Nucleus accumbens (tissue), 56 donors: ENCODE measurements around the gene PLEKHA7.
"Not testable (repeated sequence)": the region's sequence is repeated elsewhere in the genome, so short reads cannot be mapped to it uniquely, and the experiment has no call there.

Experiments
- DNase-seq, 56 donors: peaks; one replicate each; lab custom pipeline; 2025; lab: John Stamatoyannopoulos, UW

PLEKHA7 gene

GRCh38 chr11:17010851-17011420, 3.3 kb downstream of the PLEKHA7 start:
- DNase-seq, result no peak

GRCh38 chr11:17008099-17008498, 6.1 kb downstream of the PLEKHA7 start:
- DNase-seq, result no peak

- DNase-seq, result no peak
Measured at GRCh38 chr11:17005646-17006045, 8.6 kb downstream of the PLEKHA7 start.

GRCh38 chr11:17004486-17005148, 9.6 kb downstream of the PLEKHA7 start:
- DNase-seq, result no peak

- no peak for DNase-seq
Measured at GRCh38 chr11:17003426-17003825, 10.8 kb downstream of the PLEKHA7 start.

- no peak for DNase-seq
Measured at GRCh38 chr11:17002543-17002942, 11.7 kb downstream of the PLEKHA7 start.

- peak in 4 of 56 donors; percentile 8 to 24 (median 20) for DNase-seq
Measured at GRCh38 chr11:17001806-17002205, 12.4 kb downstream of the PLEKHA7 start.

GRCh38 chr11:17000987-17001386, 13.2 kb downstream of the PLEKHA7 start:
- no peak for DNase-seq

- not testable (repeated sequence) for DNase-seq
Measured at GRCh38 chr11:17000253-17000652, 14.0 kb downstream of the PLEKHA7 start.

- peak in 1 of 56 donors; percentile 7 for DNase-seq
Measured at GRCh38 chr11:16999116-16999515, 15.1 kb downstream of the PLEKHA7 start.

GRCh38 chr11:16997624-16998023, 16.6 kb downstream of the PLEKHA7 start:
- DNase-seq, result no peak

- DNase-seq, result no peak
Measured at GRCh38 chr11:16993495-16993894, 20.7 kb downstream of the PLEKHA7 start.

GRCh38 chr11:16992846-16993245, 21.4 kb downstream of the PLEKHA7 start:
- no peak for DNase-seq

GRCh38 chr11:16989554-16989953, 24.7 kb downstream of the PLEKHA7 start:
- DNase-seq, result peak in 1 of 56 donors; percentile 11

GRCh38 chr11:16987205-16987568, 27.0 kb downstream of the PLEKHA7 start:
- no peak for DNase-seq

GRCh38 chr11:16986434-16987204, 27.6 kb downstream of the PLEKHA7 start:
- no peak for DNase-seq

GRCh38 chr11:16985297-16985696, 28.9 kb downstream of the PLEKHA7 start:
- no peak for DNase-seq

- DNase-seq, result peak in 3 of 56 donors; percentile 9 to 17 (median 12)
Measured at GRCh38 chr11:16984229-16984628, 30.0 kb downstream of the PLEKHA7 start.

- DNase-seq, result no peak
Measured at GRCh38 chr11:16982809-16983208, 31.4 kb downstream of the PLEKHA7 start.

GRCh38 chr11:16982256-16982671, 31.9 kb downstream of the PLEKHA7 start:
- peak in 7 of 56 donors; percentile 27 to 64 (median 43) for DNase-seq

GRCh38 chr11:16981651-16982194, 32.5 kb downstream of the PLEKHA7 start:
- peak; percentile 22 to 91 (median 74) for DNase-seq
